Heart right ventricle (tissue), 16 donors: ENCODE results near the gene FKBP2. TPM values are rescaled to one million over a fixed set of nuclear protein-coding genes. Genes with fewer than 3 reads are reported as not detected.

Experiments used
- ATAC-seq, 8 donors: fragments of 200-7000 bp; cut with Tn5 transposase; one replicate each; pipeline ENCODE4 v1.9.1; 2020; ENCODE audit warnings: mild to moderate bottlenecking in 8 of 8, moderate library complexity in 8 of 8, moderate number of reproducible peaks in 1 of 8
- DNase-seq, 2 donors: peaks; one replicate each; pipeline ENCODE4 v3.0.0-alpha.2; 2020
- H3K27ac ChIP-seq, 10 donors: fragments of 200-600 bp; sonication (generic) in 2 of 10; one replicate each; pipeline versions ENCODE4 v1.5.0 to v1.8.0; 2020 to 2022; ENCODE audit warnings: mild to moderate bottlenecking in 3 of 10
- H3K27me3 ChIP-seq, 7 donors: fragments of 200-600 bp; one replicate each; pipeline ENCODE4 v1.8.0; 2021 to 2022; ENCODE audit warnings: mild to moderate bottlenecking in 2 of 7
- H3K36me3 ChIP-seq, 9 donors: fragments of 200-600 bp; sonication (generic) in 1 of 9; one replicate each; pipeline versions ENCODE4 v1.5.0 to v1.8.0; 2020 to 2022; ENCODE audit warnings: mild to moderate bottlenecking in 2 of 9
- H3K4me1 ChIP-seq, 9 donors: fragments of 200-600 bp; sonication (generic) in 1 of 9; one replicate each; pipeline versions ENCODE4 v1.5.0 to v1.8.0; 2020 to 2022; ENCODE audit warnings: mild to moderate bottlenecking in 4 of 9
- H3K4me3 ChIP-seq, 10 donors: fragments of 200-600 bp; sonication (generic) in 2 of 10; one replicate each; pipeline versions ENCODE4 v1.5.0 to v1.8.0; 2020 to 2022; ENCODE audit warnings: mild to moderate bottlenecking in 7 of 10, moderate library complexity in 2 of 10
- H3K9me3 ChIP-seq, 11 donors: fragments of 200-600 bp in 10 of 11; sonication (generic) in 2 of 11; one replicate each; pipeline versions ENCODE4 v1.5.0 to v1.8.0; 2013 to 2022; ENCODE audit warnings: mild to moderate bottlenecking in 2 of 11, control low read depth in 1 of 11, moderate library complexity in 1 of 11
- WGBS, 2 donors: extraction: QIAGEN DNeasy Blood & Tissue Kit; methylation state at CpG; one replicate each; pipeline ENCODE4 v1.1.7; 2013; ENCODE audit warnings: inconsistent platforms in 1 of 2; 5-methylcytosine and 5-hydroxymethylcytosine counted together
- intact Hi-C, 10 donors: fragments of 100-400 bp; cut with DNase I; formaldehyde crosslinking; loops; one replicate each; pipeline versions ENCODE4 v1.11.1 to v1.14.2; 2022
- polyA plus RNA-seq, 2 donors: library from polyadenylated mRNA; stranded (reverse); fragments of 200-250 nt; gene quantifications; one replicate each; pipeline ENCODE4 v1.2.3, GENCODE V29; 2013
- total RNA-seq, 10 donors: library from RNA; stranded (reverse); fragmentation: NEBNext Ultra II Directional in 3 of 10; extraction: Animal tissue kit (Norgen Biotek cat#: 25700) in 3 of 10; gene quantifications; one replicate each; pipeline versions ENCODE4 v1.2.1 to v1.2.4, GENCODE V29; 2021 to 2023
- TF ChIP-seq, protein P1 (sequence below), 9 donors: fragments of 200-600 bp; sonication (generic) in 2 of 9; IDR thresholded peaks; one replicate each; pipeline versions ENCODE4 v1.5.0 to v1.8.0; 2021 to 2022; ENCODE audit warnings: antibody characterized with exemption in 9 of 9, mild to moderate bottlenecking in 5 of 9, moderate library complexity in 1 of 9
- donor health status: Arrhythmogenic right ventricular cardiomyopathy.
- donor health status: ischemic (EF 13 %, LVEDD 7.1; RV severe dilation, severe dysfunction).
- donor health status: healthy with polysubstance abuse.
- donor health status: DM: no; HTN: yes; CAD: no.
- donor health status: DM: no; HTN: no; CAD: no.
- donor health status: ischemic (EF 25% LVEDD 6.9; RV normal size, moderate dysfunction).
- donor health status: ischemic (EF 25% LVEDD 5.7; RV mildly dilated, moderate dysfunction).
- donor health status: healthy.
- donor health status: DM: yes; HTN: yes; CAD: no.
- donor health status: Ischemic cardiomyopathy.
- donor health status: ischemic (EF 35%, LVEDD 5.7; RV mildly dilated, moderate dysfunction).
- donor health status: nonischemic (EF 11% LVEDD 7.7; RV severe dilation, severe dysfunction).
- donor health status: DM: yes; HTN: yes; CAD: no.
- donor health status: PGD.
- donor health status: ischemic (EF 29% LVEDD 5.4; RV normal size, mild dysfunction).
- donor health status: nonischemic (EF 23%, LVEDD 6.1; RV moderate dilation, normal function).

The FKBP2 gene
- total and polyA plus RNA-seq, 12 donors: 40.2 to 404 (median 49.4) TPM

DNA sequence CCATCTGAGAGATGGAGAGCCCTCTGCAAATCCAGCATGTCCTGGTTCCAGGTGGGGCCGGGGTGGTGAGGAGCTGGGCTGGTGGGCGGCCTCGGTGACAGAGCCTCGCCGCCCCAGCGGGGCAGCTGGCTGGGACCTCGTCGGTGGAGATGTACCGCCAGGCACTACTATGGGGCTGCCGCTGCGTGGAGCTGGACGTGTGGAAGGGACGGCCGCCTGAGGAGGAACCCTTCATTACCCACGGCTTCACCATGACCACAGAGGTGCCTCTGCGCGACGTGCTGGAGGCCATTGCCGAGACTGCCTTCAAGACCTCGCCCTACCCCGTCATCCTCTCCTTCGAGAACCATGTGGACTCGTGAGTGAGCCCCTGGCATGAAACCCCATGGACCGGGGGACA, 17.5 kb downstream of the FKBP2 start:
- DNase-seq: no peak
- H3K9me3 ChIP-seq: no peaks in the 10 kb centered on the region
- H3K4me1 ChIP-seq: peaks cover 0 to 10% (median 8%) of the 10 kb centered on the region in 9 donors
- ATAC-seq: no peak
- no peaks in the 10 kb centered on the region for H3K27me3 ChIP-seq
- no peak overlapping the region for H3K4me3 ChIP-seq
- TF ChIP-seq, protein P1, sequence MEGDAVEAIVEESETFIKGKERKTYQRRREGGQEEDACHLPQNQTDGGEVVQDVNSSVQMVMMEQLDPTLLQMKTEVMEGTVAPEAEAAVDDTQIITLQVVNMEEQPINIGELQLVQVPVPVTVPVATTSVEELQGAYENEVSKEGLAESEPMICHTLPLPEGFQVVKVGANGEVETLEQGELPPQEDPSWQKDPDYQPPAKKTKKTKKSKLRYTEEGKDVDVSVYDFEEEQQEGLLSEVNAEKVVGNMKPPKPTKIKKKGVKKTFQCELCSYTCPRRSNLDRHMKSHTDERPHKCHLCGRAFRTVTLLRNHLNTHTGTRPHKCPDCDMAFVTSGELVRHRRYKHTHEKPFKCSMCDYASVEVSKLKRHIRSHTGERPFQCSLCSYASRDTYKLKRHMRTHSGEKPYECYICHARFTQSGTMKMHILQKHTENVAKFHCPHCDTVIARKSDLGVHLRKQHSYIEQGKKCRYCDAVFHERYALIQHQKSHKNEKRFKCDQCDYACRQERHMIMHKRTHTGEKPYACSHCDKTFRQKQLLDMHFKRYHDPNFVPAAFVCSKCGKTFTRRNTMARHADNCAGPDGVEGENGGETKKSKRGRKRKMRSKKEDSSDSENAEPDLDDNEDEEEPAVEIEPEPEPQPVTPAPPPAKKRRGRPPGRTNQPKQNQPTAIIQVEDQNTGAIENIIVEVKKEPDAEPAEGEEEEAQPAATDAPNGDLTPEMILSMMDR (IDR thresholded peaks at IDR 0.05): no peak
- H3K27ac ChIP-seq: no peak overlapping the region
- 90 to 92% methylated on average over 21 to 24 of the region's 24 CpGs for WGBS, 2 donors
- H3K36me3 ChIP-seq: peaks cover 0 to 92% (median 40%) of the 10 kb centered on the region in 9 donors
- intact Hi-C loops: no loop called here

DNA sequence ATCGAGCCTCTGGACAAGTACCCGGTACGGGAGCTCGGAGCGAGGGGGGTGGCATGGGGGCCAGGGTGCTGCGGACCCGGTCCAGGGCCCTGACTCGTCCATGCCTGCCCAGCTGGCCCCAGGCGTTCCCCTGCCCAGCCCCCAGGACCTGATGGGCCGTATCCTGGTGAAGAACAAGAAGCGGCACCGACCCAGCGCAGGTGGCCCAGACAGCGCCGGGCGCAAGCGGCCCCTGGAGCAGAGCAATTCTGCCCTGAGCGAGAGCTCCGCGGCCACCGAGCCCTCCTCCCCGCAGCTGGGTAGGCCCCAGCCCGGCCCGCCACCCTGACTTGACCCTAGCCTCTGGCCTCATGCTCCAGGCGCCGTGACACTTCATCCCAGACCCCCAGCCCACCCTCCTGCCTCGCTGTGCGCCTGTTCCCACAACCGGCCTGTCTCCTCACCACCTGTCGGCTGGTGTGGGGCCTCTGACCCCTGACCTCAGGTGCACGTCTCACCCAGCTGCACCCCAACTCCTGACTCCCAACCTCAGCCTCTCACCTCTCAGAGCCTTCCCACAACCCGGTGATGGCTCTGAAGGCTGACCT, 18.1 kb downstream of the FKBP2 start:
- Histone ChIP-seq H3K4me3 (no peak overlapping the region), H3K27me3 (no peaks in the 10 kb centered on the region), H3K27ac (no peak overlapping the region), H3K36me3 (peaks cover 0 to 99% (median 40%) of the 10 kb centered on the region in 9 donors), H3K4me1 (peaks cover 0 to 3% (median under 1%) of the 10 kb centered on the region in 9 donors), H3K9me3 (no peaks in the 10 kb centered on the region)
- DNase-seq: no peak
- WGBS, 2 donors: 92 to 94% methylated on average over 31 to 32 of the region's 32 CpGs
- ATAC-seq: no peak
- TF ChIP-seq, protein P1 (IDR thresholded peaks at IDR 0.05): no peak
- intact Hi-C loops: no loop called here

DNA sequence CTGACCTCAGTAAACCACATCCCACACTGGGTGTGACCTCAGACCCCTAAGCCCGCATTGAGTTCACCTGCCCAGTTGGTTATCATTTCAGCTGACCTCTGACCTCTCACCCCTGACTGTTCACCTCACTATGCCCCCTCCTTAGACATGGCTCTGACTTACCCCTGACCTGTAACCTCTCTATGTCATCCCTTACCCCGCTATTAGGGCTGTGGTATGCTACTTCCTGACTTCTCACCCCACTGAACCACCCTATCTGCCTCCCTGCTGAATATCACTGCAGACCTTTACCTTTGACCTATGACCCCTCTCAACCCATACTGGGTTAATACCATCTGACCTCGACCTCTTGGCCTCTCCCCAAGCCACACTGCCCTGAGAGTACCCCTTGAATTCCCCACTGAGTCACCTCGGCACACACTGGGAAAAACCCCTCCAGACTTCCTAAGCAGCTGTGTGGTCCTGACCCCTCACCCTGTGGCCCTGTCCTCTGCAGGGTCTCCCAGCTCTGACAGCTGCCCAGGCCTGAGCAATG, 18.7 kb downstream of the FKBP2 start:
- ATAC-seq: no peak
- H3K36me3 ChIP-seq: peaks cover 0 to 100% (median 38%) of the 10 kb centered on the region in 9 donors
- intact Hi-C loops: no loop called here

DNA sequence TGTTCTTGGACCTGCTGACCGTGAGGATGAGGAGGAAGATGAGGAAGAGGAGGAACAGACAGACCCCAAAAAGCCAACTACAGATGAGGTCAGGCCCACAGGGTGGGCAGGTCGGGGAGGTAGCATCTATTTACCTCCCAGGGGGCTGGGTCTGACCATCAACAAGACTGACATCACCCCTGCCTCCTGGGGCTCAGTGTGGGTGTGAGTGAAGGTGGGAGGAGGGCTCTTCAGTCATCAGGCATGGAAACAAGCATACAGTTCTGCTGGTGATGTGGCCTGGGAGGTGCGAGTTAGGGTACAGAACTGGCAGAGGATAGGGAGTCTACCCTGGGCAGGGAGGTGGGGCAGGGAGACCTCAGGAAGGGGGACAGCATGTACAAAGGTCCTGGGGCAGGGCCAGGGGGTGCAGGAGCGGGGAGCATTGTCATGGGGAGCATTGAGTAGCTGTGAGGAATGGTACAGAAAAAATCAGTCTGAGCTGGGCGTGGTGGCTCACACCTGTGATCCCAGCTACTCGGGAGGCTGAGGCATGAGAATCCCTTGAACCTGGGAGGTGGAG, 19.3 kb downstream of the FKBP2 start:
- Histone ChIP-seq H3K9me3 (no peaks in the 10 kb centered on the region), H3K4me1 (no peaks in the 10 kb centered on the region), H3K36me3 (peaks cover 0 to 100% (median 32%) of the 10 kb centered on the region in 9 donors), H3K27ac (no peak overlapping the region), H3K4me3 (no peak overlapping the region), H3K27me3 (no peaks in the 10 kb centered on the region)
- ATAC-seq (no peak), DNase-seq (no peak)
- 93 to 98% methylated on average over 6 of the region's 6 CpGs for WGBS, 2 donors
- intact Hi-C loops: no loop called here
- TF ChIP-seq, protein P1 (IDR thresholded peaks at IDR 0.05): no peak

More for the DNA sequence above, 18.7 kb downstream of the FKBP2 start:
- Histone ChIP-seq H3K9me3 (no peaks in the 10 kb centered on the region), H3K4me1 (no peaks in the 10 kb centered on the region), H3K4me3 (no peak overlapping the region), H3K27me3 (no peaks in the 10 kb centered on the region), H3K27ac (no peak overlapping the region)
- 88% methylated on average over 4 of the region's 4 CpGs for WGBS, 2 donors
- TF ChIP-seq, protein P1 (IDR thresholded peaks at IDR 0.05): no peak
- DNase-seq: no peak
